GM11168 (cell line): ENCODE data around the gene SUSD6.

Experiments used
- in situ Hi-C: fragments of 300-500 bp; cut with MboI; formaldehyde crosslinking; loops from one replicate; pipeline ENCODE4 v1.12.0; 2022; ENCODE audit warnings: low sequenced_read_pairs; ENCODE audit not compliant: unreplicated experiment

The SUSD6 gene

DNA sequence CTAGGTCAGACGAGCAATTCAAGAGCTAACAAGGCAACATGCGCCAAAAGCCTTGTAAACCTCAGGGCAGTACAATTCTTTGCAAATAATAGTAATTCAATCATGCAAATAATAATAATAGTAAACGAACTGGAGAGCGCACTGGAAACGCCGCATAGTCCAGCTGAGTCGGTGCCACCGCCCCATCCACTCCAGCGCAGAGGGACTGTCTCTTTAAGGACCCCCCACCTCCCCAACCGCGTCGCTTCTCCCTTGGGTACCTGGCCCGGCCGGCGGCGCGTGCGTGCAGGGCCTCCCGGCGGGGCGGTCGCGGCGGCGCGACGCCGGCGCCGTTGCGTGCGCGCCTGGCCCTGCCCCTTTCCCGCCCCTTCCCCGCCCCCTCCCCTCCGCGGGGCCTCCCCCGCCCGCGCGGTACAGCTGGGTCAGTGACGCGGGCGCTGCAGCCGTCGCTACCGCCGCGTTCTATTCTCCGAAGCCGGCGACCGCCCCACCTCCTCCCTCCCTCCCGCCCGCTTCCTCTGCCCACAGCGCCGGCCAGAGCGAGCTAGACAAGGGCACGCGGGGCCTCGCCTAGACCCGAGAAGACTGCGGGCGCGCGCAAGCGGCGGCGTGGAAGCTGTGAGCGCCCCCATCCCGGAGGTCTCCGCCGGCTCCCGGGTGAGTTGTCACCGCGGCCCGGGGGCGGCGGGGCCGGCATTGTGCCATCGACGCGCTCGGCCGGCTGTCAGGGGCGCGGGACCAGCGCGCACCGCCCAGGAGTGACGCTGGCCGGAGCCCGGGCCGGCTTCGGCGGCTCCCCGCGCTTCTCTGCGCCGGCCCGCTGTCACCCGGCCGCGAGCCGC lies at the start of gene SUSD6:
TSS of gene SUSD6 (plus strand) at position 425 of the 842 bp plus-strand sequence. CDS start 46,997 bp downstream, outside the sequence.
- in situ Hi-C loops: loop anchor here (10.0 kb wide), 1 partner anchor 53 kb away; no protein-coding TSS in a partner anchor

- in situ Hi-C loops: loop anchor here (25.0 kb wide), 1 partner anchor 725 kb away; no protein-coding TSS in a partner anchor
Measured at GRCh38 chr14:69561893-69562292, 49.5 kb upstream of the SUSD6 start.

GRCh38 chr14:69567563-69567962 lies 43.8 kb upstream of the SUSD6 start:
- in situ Hi-C loops: loop anchor here (25.0 kb wide), 1 partner anchor 720 kb away; no protein-coding TSS in a partner anchor

GRCh38 chr14:69569859-69570258 lies 41.5 kb upstream of the SUSD6 start:
- in situ Hi-C loops: loop anchor here (25.0 kb wide), 1 partner anchor 717 kb away; no protein-coding TSS in a partner anchor

GRCh38 chr14:69570836-69571330 lies 40.5 kb upstream of the SUSD6 start:
- in situ Hi-C loops: loop anchor here (25.0 kb wide), 1 partner anchor 716 kb away; no protein-coding TSS in a partner anchor

- in situ Hi-C loops: loop anchor here (25.0 kb wide), 1 partner anchor 716 kb away; no protein-coding TSS in a partner anchor
Measured at GRCh38 chr14:69571449-69572029, 39.9 kb upstream of the SUSD6 start.

DNA sequence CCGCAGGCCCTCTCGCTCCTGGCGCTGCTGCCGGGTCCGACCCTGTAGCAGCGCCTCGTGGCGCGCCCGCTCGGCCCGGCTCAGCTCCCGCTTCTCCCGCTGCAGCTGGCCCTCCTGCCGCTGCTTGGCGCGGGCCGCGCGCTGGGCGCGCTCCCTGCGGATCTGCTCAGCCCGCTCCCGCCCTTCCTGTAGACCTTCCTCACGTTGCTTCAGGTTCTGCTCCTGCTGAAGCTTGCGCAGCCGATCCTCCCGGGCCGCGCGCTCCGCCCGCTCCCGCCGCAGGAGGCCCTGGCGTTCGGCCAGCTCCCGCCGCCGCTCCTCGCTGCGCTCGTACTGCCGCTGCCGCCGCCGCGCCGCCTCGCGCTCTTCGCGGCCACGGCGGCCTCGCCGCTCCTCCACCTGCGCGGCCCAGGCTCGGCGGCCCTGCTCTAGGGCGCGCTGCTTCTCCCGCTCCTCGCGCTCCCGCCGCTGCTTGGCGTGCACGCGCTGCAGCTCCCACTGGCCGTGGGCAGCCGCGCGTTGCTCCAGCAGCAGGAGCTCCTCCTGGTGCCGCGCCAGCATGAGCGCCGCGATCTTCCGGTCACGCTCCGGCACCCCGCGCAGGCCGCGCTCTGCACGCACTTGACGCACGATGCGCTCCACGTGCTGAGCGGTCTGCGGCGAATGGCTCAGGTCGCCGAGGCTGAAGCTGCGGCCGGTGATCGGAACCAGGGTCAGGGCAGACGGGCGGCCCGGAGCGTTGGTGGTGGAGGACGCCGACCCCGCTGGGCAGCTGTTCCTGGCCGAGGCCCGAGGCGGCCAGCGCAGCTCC lies 39.2 kb upstream of the SUSD6 start:
- in situ Hi-C loops: loop anchor here (25.0 kb wide), 1 partner anchor 715 kb away; no protein-coding TSS in a partner anchor

DNA sequence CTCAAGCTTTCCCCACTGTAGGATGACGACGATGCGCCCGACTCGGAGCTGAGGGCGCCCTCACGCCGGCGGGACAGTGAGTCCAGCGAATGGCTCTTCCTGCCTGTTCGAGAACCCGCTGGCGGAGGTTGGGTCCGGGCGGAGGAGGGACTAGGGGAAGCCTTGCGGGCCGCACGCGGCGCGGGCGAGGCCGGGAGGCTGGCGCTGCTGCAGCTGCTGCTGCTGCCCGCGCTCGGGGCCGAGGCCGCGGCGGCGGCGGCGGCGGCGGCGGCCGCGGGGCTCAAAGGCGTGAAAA lies 38.6 kb upstream of the SUSD6 start:
- in situ Hi-C loops: loop anchor here (25.0 kb wide), 1 partner anchor 715 kb away; no protein-coding TSS in a partner anchor

- in situ Hi-C loops: loop anchor here (25.0 kb wide), 1 partner anchor 714 kb away; no protein-coding TSS in a partner anchor
Measured at GRCh38 chr14:69573205-69573830, 38.1 kb upstream of the SUSD6 start.

DNA sequence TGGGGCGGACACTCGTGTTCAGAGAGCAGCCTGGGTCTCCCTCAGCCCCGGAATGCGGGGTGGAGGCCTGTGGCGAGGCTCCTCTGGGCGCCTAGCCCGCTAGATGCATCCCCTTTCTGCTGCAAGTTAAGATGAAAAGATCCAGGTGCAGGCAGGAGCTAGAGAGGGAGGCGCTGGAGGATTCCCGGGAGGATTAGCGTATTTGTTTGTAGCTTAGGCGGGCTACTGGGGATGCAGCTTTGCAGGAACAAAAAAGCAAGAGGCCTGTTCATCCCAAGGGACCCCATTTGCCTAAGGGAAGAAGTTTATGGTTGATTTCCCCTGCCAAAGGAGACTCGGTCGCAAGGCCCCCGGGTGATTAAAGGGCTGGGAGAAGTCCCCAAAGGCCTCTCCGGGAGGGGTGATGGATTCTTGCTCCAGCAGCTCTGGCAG lies 37.5 kb upstream of the SUSD6 start:
- in situ Hi-C loops: loop anchor here (25.0 kb wide), 1 partner anchor 713 kb away; no protein-coding TSS in a partner anchor

DNA sequence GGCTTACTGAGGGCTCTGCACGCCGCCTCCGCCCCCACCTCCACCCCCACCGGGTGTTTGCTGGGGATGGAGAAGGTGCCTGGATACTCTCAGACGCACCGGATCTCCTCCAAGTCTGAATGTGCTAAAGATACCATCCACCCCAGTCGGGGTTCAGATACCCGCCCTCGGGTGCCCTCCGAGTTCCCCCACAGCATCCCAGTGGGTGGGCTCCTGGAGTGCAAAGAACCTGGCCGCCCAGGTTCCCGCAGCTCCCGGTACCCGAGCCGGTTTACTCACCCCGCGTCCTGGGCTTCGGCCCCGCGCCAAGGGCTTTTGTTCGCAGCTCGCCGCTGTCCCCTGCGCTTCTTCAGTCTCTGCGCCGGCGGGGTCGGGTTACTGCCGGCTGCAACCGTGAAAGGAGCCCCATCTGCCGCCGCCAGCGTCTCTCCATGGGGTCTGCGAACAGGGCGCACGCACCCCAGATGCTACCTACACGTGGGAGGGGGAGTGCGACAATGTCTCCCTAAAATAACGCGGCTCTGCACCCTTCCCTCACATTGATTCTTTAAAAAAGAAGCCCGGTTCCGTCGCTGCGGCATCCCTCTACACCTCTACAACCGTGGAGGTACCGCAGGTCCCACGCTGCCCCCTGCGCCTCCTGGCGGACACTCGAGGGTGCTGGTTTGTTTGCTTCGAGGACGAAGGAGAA lies 37.0 kb upstream of the SUSD6 start, which contains the start of gene CCDC177:
TSS of gene CCDC177 (minus strand) at position 609 of the 691 bp plus-strand sequence. CDS start 1,249 bp downstream, outside the sequence.
- in situ Hi-C loops: loop anchor here (25.0 kb wide), 1 partner anchor 713 kb away; no protein-coding TSS in a partner anchor

GRCh38 chr14:69574954-69575295 lies 36.5 kb upstream of the SUSD6 start:
- in situ Hi-C loops: loop anchor here (25.0 kb wide), 2 partner anchors 462 to 712 kb away; no protein-coding TSS in a partner anchor

- in situ Hi-C loops: loop anchor here (25.0 kb wide), 1 partner anchor 458 kb away; no protein-coding TSS in a partner anchor
Measured at GRCh38 chr14:69579476-69579875, 31.9 kb upstream of the SUSD6 start.

DNA sequence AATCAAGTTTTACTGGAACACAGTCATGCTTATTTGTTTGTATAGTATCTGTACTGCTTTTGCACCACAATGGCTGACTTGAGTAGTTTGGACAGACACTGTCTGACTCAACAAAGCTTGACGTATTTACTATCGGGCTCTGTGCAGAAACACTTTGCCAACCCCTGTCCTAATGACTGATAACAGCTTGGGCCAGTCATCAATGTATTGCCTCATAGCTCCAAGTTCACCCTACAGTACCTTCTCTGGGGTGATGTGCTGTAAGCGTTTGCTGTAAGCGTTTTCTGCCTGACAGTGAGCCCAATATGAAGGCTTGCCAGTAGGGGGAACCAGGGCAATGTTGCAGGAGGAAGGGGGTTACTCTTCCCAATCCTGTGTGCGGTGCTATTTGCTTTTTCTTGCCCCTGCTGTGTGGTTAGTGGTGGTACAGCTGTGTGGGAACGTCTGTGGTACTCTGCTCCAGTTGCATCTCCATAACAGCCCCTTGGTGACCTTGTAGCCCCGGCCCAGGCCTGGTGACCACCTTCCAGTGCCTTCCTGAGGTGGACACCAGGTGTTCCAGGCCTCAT lies 31.3 kb upstream of the SUSD6 start:
- in situ Hi-C loops: loop anchor here (25.0 kb wide), 1 partner anchor 457 kb away; no protein-coding TSS in a partner anchor

DNA sequence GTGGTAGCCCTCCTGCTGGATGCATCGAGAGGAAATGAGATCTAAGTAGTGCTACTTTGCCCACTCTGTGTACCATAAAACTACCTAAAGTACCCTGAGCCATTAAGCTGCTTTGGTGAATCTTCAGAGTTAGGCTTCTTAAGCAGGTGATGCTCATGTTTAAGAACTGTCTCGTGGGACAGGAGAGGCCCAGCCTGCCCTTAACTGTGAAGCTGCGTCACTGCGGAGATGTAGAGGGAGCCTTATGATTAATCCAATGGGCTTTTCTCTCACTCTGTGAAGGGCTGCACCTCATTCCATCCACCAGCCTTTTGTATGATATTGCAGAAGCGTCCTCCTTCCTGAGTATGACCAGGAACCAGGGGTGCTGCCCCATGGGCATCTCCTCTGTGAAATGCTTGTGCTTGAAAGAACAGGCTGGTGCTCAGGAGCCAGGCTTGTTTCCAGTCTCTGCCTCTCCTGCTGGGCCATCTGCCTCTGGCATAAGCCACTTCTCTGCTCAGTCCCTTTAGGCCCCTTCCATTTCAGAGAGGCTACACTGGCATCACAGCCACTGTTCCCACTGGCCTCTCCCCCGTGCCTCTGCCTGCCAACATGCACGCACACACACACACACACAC lies 30.0 kb upstream of the SUSD6 start:
- in situ Hi-C loops: loop anchor here (25.0 kb wide), 1 partner anchor 456 kb away; no protein-coding TSS in a partner anchor

GRCh38 chr14:69582212-69582611 lies 29.2 kb upstream of the SUSD6 start:
- in situ Hi-C loops: loop anchor here (25.0 kb wide), 1 partner anchor 455 kb away; no protein-coding TSS in a partner anchor

DNA sequence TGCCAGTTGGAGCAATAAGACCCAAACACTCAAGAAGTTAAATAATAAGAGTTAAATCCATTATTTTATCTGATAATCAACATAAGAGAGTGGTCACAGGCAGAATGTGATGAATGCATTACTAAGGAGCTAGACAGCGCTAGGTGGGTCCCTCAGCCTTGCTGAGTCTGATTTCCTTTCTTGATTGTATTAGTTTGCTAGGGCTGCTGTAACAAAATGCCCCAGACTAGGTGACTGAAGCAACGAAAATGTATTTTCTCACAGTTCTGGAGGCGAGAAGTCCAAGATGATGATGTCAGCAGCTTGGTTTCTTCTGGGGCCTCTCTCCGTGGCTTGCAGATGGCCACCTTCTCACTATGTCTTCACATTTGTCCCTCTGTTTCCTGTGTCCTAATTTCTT lies 28.6 kb upstream of the SUSD6 start:
- in situ Hi-C loops: loop anchor here (25.0 kb wide), 1 partner anchor 454 kb away; no protein-coding TSS in a partner anchor

DNA sequence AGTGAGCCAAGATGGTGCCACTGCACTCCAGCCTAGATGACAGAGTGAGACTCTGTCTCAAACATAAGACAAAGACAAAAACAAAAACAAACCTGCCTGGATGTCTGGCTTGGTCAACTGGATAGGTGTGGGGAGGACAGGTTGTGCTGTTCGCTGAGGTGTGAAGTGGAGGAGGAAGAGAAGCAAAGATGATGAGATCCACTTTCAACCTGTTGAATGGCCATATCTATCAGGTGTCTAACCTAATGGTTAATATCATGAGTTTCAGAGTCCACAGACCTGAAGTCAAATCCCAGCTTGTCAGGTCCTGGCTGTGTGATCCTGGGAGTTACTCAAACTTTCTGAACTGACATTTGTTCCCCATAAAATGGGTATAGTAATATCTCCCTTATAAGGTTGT lies 27.0 kb upstream of the SUSD6 start:
- in situ Hi-C loops: loop anchor here (25.0 kb wide), 1 partner anchor 453 kb away; no protein-coding TSS in a partner anchor
